ENCODE results near the gene TXN. TPM values are rescaled to one million over a fixed set of nuclear protein-coding genes. Genes with fewer than 3 reads are reported as not detected.
"Not testable (repeated sequence)": the region's sequence is repeated elsewhere in the genome, so short reads cannot be mapped to it uniquely, and the experiment has no call there.

Gene TXN
- total RNA-seq, 5 donors from 2014 or later (not counting 1 experiment from before 2014, with no cell fraction given): 38.3 to 63.4 (median 47.9) TPM

- Mint-ChIP-seq H3K27ac (no peak within 1 kb of the TSS), H3K4me3 (no peak within 1 kb of the TSS), H3K4me1 (no peaks in the 10 kb centered on the region), H3K27me3 (peaks cover 5 to 12% of the 10 kb centered on the region in 2 donors), H3K9me3 (no peaks in the 10 kb centered on the region), H3K36me3 (no peaks in the 10 kb centered on the region)
- ChIA-PET CTCF (no interaction called here), POLR2A (no interaction called here)
- Histone ChIP-seq H3K4me1 (ENCODE audit: control insufficient read depth in 1 of 2, extremely low read depth in 1 of 2, insufficient read depth in 2 of 2, low read length in 2 of 2) (no peaks in the 10 kb centered on the region), H3K27me3 (replicated peaks in 1 of 2; ENCODE audit: control insufficient read depth in 2 of 2, extremely low read depth in 1 of 2, insufficient read depth in 2 of 2, low read length in 1 of 2) (peaks cover 0 to 11% of the 10 kb centered on the region in 2 experiments), H3K27ac (ENCODE audit: low read length) (no peak within 1 kb of the TSS), H3K9me3 (no peaks in the 10 kb centered on the region), H3K36me3 (ENCODE audit: control insufficient read depth in 2 of 2, extremely low read depth in 1 of 2, insufficient read depth in 1 of 2, low read length in 1 of 2) (no peaks in the 10 kb centered on the region), H3K4me3 (ENCODE audit: control insufficient read depth in 1 of 2, extremely low read depth in 1 of 2, low read length in 1 of 2) (no peak within 1 kb of the TSS)
- no peak for DNase-seq
- WGBS (ENCODE audit: insufficient coverage): 91% methylated on average over 9 of the region's 9 CpGs
- no peak for ATAC-seq (replicated peaks in 1 of 4)
These were observed 48.3 kb downstream of the TXN start, which contains the start of gene C9orf152 for GRCh38 chr9:110208031-110208430. Gene C9orf152, minus strand, starts transcription at chr9:110208159. Its CDS starts 580 bp downstream, at chr9:110207579.

- Mint-ChIP-seq H3K27me3 (peaks cover 5 to 15% of the 10 kb centered on the region in 2 donors), H3K9me3 (no peaks in the 10 kb centered on the region), H3K4me1 (no peaks in the 10 kb centered on the region), H3K36me3 (no peaks in the 10 kb centered on the region), H3K4me3 (no peak overlapping the region), H3K27ac (no peak overlapping the region)
- no peaks in the 10 kb centered on the region for H3K36me3 ChIP-seq (ENCODE audit: control insufficient read depth in 2 of 2, extremely low read depth in 1 of 2, insufficient read depth in 1 of 2, low read length in 1 of 2)
- no peak overlapping the region for H3K4me3 ChIP-seq (ENCODE audit: control insufficient read depth in 1 of 2, extremely low read depth in 1 of 2, low read length in 1 of 2)
- ChIA-PET CTCF (no interaction called here), POLR2A (no interaction called here)
- ATAC-seq (replicated peaks in 1 of 4): no peak
- no peaks in the 10 kb centered on the region for H3K9me3 ChIP-seq
- DNase-seq: no peak
- no peak overlapping the region for H3K27ac ChIP-seq (ENCODE audit: low read length)
- peaks cover 0 to 11% of the 10 kb centered on the region in 2 experiments for H3K27me3 ChIP-seq (replicated peaks in 1 of 2; ENCODE audit: control insufficient read depth in 2 of 2, extremely low read depth in 1 of 2, insufficient read depth in 2 of 2, low read length in 1 of 2)
- WGBS (ENCODE audit: insufficient coverage): 67% methylated on average over 6 of the region's 6 CpGs
- H3K4me1 ChIP-seq (ENCODE audit: control insufficient read depth in 1 of 2, extremely low read depth in 1 of 2, insufficient read depth in 2 of 2, low read length in 2 of 2): no peaks in the 10 kb centered on the region
These were observed 49.2 kb downstream of the TXN start for GRCh38 chr9:110207071-110207641.

- Mint-ChIP-seq H3K36me3 (no peaks in the 10 kb centered on the region), H3K27ac (no peak overlapping the region), H3K4me3 (no peak overlapping the region), H3K4me1 (no peaks in the 10 kb centered on the region), H3K9me3 (no peaks in the 10 kb centered on the region), H3K27me3 (peaks cover 5 to 15% of the 10 kb centered on the region in 2 donors)
- no peak for ATAC-seq (replicated peaks in 1 of 4)
- H3K9me3 ChIP-seq: no peaks in the 10 kb centered on the region
- WGBS (ENCODE audit: insufficient coverage): 100% methylated on average over 1 of the region's 1 CpG
- H3K4me3 ChIP-seq (ENCODE audit: control insufficient read depth in 1 of 2, extremely low read depth in 1 of 2, low read length in 1 of 2): no peak overlapping the region
- CTCF ChIA-PET: no interaction called here
- no peak for DNase-seq
- no peak overlapping the region for H3K27ac ChIP-seq (ENCODE audit: low read length)
- no peaks in the 10 kb centered on the region for H3K4me1 ChIP-seq (ENCODE audit: control insufficient read depth in 1 of 2, extremely low read depth in 1 of 2, insufficient read depth in 2 of 2, low read length in 2 of 2)
- no peaks in the 10 kb centered on the region for H3K36me3 ChIP-seq (ENCODE audit: control insufficient read depth in 2 of 2, extremely low read depth in 1 of 2, insufficient read depth in 1 of 2, low read length in 1 of 2)
- POLR2A ChIA-PET: no interaction called here
- H3K27me3 ChIP-seq (replicated peaks in 1 of 2; ENCODE audit: control insufficient read depth in 2 of 2, extremely low read depth in 1 of 2, insufficient read depth in 2 of 2, low read length in 1 of 2): peaks cover 0 to 11% of the 10 kb centered on the region in 2 experiments
These were observed 49.9 kb downstream of the TXN start for GRCh38 chr9:110206389-110206788.

DNA sequence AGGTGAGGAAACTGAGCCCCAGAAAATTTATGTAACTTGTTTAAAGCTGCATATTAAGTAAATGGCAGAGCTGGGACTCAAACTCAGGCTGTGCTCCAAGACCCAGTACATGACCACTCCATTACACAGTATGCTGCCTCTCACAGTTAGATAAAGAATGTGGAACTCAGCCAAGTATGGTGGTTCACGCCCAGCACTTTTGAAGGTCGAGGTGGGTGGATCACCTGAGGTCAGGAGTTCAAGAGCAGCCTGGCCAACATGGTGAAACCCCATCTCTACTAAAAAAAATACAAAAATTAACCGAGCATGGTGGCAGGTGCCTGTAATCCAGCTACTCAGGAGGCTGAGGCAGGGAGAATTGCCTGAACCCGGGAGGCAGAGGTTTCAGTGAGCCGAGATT lies 50.7 kb downstream of the TXN start:
- H3K27me3 Mint-ChIP-seq: peaks cover 5 to 15% of the 10 kb centered on the region in 2 donors
- not testable (repeated sequence) for H3K36me3 Mint-ChIP-seq
- CTCF ChIA-PET: interaction anchor here in 1 of 2 donors (1.1 kb wide), 1 partner anchor 22 kb away, joined by 4 read pairs; no protein-coding TSS in a partner anchor

DNA sequence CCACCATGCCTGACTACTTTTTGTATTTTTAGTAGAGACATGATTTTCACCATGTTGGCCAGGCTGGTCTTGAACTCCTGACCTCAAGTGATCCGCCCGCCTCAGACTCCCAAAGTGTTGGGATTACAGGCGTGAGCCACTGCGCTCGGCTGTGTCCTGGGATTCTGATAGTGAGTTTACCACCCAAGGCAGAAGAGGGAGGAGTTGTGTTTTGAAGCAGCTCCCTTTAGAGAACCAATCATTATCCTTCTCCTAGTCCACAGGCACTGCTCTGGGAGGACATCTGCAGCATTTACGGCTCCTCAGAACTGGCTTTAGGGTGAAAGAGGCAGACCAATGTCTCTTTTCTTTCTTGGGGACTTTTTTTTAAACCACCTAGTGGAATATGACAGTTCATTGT lies 54.1 kb downstream of the TXN start:
- DNase-seq (no peak), ATAC-seq (replicated peaks in 1 of 4) (no peak)
- peaks cover 0 to 15% of the 10 kb centered on the region in 2 experiments for H3K27me3 ChIP-seq (replicated peaks in 1 of 2; ENCODE audit: control insufficient read depth in 2 of 2, extremely low read depth in 1 of 2, insufficient read depth in 2 of 2, low read length in 1 of 2)
- Mint-ChIP-seq H3K36me3 (no peaks in the 10 kb centered on the region), H3K9me3 (no peaks in the 10 kb centered on the region), H3K4me3 (no peak overlapping the region), H3K27ac (no peak overlapping the region), H3K4me1 (no peaks in the 10 kb centered on the region), H3K27me3 (peaks cover 5 to 6% of the 10 kb centered on the region in 2 donors)
- H3K4me3 ChIP-seq (ENCODE audit: control insufficient read depth in 1 of 2, extremely low read depth in 1 of 2, low read length in 1 of 2): no peak overlapping the region
- no CpG with 5 or more reads among the region's 6 CpGs for WGBS (ENCODE audit: insufficient coverage)
- no peaks in the 10 kb centered on the region for H3K9me3 ChIP-seq
- H3K36me3 ChIP-seq (ENCODE audit: control insufficient read depth in 2 of 2, extremely low read depth in 1 of 2, insufficient read depth in 1 of 2, low read length in 1 of 2): no peaks in the 10 kb centered on the region
- POLR2A ChIA-PET: no interaction called here
- H3K27ac ChIP-seq (ENCODE audit: low read length): no peak overlapping the region
- no peaks in the 10 kb centered on the region for H3K4me1 ChIP-seq (ENCODE audit: control insufficient read depth in 1 of 2, extremely low read depth in 1 of 2, insufficient read depth in 2 of 2, low read length in 2 of 2)
- CTCF ChIA-PET: no interaction called here

More for the DNA sequence above, 50.7 kb downstream of the TXN start:
- H3K27ac Mint-ChIP-seq; POLR2A ChIA-PET; H3K9me3 Mint-ChIP-seq; H3K9me3 ChIP-seq; ATAC-seq (replicated peaks in 1 of 4); H3K4me3 Mint-ChIP-seq; H3K4me3 ChIP-seq (ENCODE audit: control insufficient read depth in 1 of 2, extremely low read depth in 1 of 2, low read length in 1 of 2); H3K4me1 ChIP-seq (ENCODE audit: control insufficient read depth in 1 of 2, extremely low read depth in 1 of 2, insufficient read depth in 2 of 2, low read length in 2 of 2); H3K27ac ChIP-seq (ENCODE audit: low read length); H3K36me3 ChIP-seq (ENCODE audit: control insufficient read depth in 2 of 2, extremely low read depth in 1 of 2, insufficient read depth in 1 of 2, low read length in 1 of 2); DNase-seq; H3K4me1 Mint-ChIP-seq: not testable (repeated sequence)
- 92% methylated on average over 2 of the region's 5 CpGs for WGBS (ENCODE audit: insufficient coverage)
- H3K27me3 ChIP-seq (replicated peaks in 1 of 2; ENCODE audit: control insufficient read depth in 2 of 2, extremely low read depth in 1 of 2, insufficient read depth in 2 of 2, low read length in 1 of 2): peaks cover 0 to 15% of the 10 kb centered on the region in 2 experiments

- Mint-ChIP-seq H3K9me3 (no peaks in the 10 kb centered on the region), H3K4me3 (no peak overlapping the region), H3K36me3 (no peaks in the 10 kb centered on the region), H3K27me3 (peaks cover 4 to 5% of the 10 kb centered on the region in 2 donors), H3K4me1 (no peaks in the 10 kb centered on the region), H3K27ac (no peak overlapping the region)
- CTCF ChIA-PET: no interaction called here
- Histone ChIP-seq H3K36me3 (ENCODE audit: control insufficient read depth in 2 of 2, extremely low read depth in 1 of 2, insufficient read depth in 1 of 2, low read length in 1 of 2) (no peaks in the 10 kb centered on the region), H3K4me3 (ENCODE audit: control insufficient read depth in 1 of 2, extremely low read depth in 1 of 2, low read length in 1 of 2) (no peak overlapping the region), H3K27ac (ENCODE audit: low read length) (no peak overlapping the region), H3K9me3 (no peaks in the 10 kb centered on the region), H3K4me1 (ENCODE audit: control insufficient read depth in 1 of 2, extremely low read depth in 1 of 2, insufficient read depth in 2 of 2, low read length in 2 of 2) (no peaks in the 10 kb centered on the region), H3K27me3 (replicated peaks in 1 of 2; ENCODE audit: control insufficient read depth in 2 of 2, extremely low read depth in 1 of 2, insufficient read depth in 2 of 2, low read length in 1 of 2) (peaks cover 0 to 9% of the 10 kb centered on the region in 2 experiments)
- POLR2A ChIA-PET: no interaction called here
- no peak for ATAC-seq (replicated peaks in 1 of 4)
- WGBS (ENCODE audit: insufficient coverage): no CpG with 5 or more reads among the region's 2 CpGs
- DNase-seq: no peak
These were observed 56.7 kb downstream of the TXN start for GRCh38 chr9:110199643-110200042.

DNA sequence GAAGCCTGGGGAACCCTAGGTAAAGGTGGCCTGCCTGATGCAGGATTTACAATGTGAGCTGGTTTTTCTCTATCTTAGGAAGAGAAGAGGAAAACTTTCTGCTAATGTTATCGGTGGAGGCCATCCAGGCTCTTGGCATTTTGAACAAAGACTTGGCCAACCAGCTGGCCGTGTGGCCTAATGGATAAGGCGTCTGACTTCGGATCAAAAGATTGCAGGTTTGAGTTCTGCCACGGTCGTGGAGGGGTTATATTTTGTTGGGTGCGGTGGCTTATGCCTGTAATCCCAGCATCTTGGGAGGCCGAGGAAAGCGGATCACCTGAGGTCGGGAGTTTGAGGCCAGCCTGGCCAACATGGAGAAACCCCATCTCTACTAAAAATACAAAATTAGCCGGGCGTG lies 58.0 kb downstream of the TXN start:
- ChIA-PET CTCF (no interaction called here), POLR2A (no interaction called here)
- Histone ChIP-seq H3K27me3 (replicated peaks in 1 of 2; ENCODE audit: control insufficient read depth in 2 of 2, extremely low read depth in 1 of 2, insufficient read depth in 2 of 2, low read length in 1 of 2) (peaks cover 0 to 9% of the 10 kb centered on the region in 2 experiments), H3K4me1 (ENCODE audit: control insufficient read depth in 1 of 2, extremely low read depth in 1 of 2, insufficient read depth in 2 of 2, low read length in 2 of 2) (no peaks in the 10 kb centered on the region), H3K36me3 (ENCODE audit: control insufficient read depth in 2 of 2, extremely low read depth in 1 of 2, insufficient read depth in 1 of 2, low read length in 1 of 2) (no peaks in the 10 kb centered on the region), H3K9me3 (no peaks in the 10 kb centered on the region), H3K27ac (ENCODE audit: low read length) (no peak overlapping the region), H3K4me3 (ENCODE audit: control insufficient read depth in 1 of 2, extremely low read depth in 1 of 2, low read length in 1 of 2) (no peak overlapping the region)
- no peaks in the 10 kb centered on the region for H3K4me1 Mint-ChIP-seq
- DNase-seq: no peak
- H3K36me3 Mint-ChIP-seq: no peaks in the 10 kb centered on the region
- H3K27ac Mint-ChIP-seq: no peak overlapping the region
- peaks cover 2 to 4% of the 10 kb centered on the region in 2 donors for H3K27me3 Mint-ChIP-seq
- no peak for ATAC-seq (replicated peaks in 1 of 4)
- 96% methylated on average over 4 of the region's 12 CpGs for WGBS (ENCODE audit: insufficient coverage)
- H3K9me3 Mint-ChIP-seq: no peaks in the 10 kb centered on the region
- no peak overlapping the region for H3K4me3 Mint-ChIP-seq

Measured in T-cell (primary cell).